Hematopoietic multipotent progenitor cell (in vitro differentiated cells): Measurements from ENCODE around the gene FAM24A. TPM values are rescaled to one million over a fixed set of nuclear protein-coding genes. Genes with fewer than 3 reads are reported as not detected.
A peak's percentile ranks its signal among the peaks of the same experiment; 100 is the strongest.

ENCODE experiments used
- DNase-seq, 3 donors: peaks; one replicate each; pipeline ENCODE4 v3.0.0-alpha.2; 2011 to 2015; ENCODE audit warnings: low read depth in 2 of 3, low spot score in 2 of 3
- total RNA-seq: library from RNA; depleted of rRNA; stranded (reverse); fragments of >200 nt; gene quantifications from one replicate; pipeline ENCODE4 v1.2.3, GENCODE V29; 2012

Gene FAM24A
- total RNA-seq, 1 donor = not detected

DNA sequence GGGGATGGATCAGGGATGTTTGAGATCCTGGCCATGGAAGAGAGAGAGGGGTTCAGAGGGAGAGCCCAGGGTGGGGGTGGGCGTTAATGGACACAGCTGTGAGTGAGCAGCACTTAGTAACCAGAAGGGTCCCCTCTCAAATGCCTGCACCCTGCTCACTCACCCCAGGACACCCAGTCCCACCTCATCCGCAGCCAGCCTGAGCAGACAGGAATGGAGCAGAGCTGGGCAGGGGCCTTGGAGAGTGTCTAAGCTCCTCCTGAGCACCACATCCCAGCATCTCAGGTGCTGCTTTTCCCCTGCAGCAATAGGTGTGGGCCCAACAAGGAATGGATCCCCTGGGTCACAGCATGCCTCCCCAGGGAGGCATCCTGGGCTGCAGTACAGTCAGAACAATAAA is 5.3 kb downstream of the FAM24A start:
- DNase-seq = no peak

DNA sequence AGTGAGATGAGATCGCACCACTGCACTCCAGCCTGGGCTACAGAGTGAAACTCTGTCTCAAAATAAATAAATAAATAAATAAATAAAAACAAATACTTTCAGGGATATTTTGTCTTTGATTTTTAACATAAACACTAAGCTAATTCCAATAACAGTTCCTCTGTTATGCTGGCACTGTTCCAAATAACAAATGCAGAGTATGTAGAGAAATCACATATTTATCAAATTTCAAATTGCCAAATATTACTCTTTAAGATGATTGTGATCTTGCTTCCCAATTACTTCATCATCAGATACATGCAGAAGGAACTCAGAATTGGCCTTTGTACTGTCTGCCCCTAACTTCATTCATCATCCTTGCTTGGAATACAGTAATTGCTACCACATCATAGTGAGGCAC is 19.7 kb downstream of the FAM24A start:
- DNase-seq = no peak

DNA sequence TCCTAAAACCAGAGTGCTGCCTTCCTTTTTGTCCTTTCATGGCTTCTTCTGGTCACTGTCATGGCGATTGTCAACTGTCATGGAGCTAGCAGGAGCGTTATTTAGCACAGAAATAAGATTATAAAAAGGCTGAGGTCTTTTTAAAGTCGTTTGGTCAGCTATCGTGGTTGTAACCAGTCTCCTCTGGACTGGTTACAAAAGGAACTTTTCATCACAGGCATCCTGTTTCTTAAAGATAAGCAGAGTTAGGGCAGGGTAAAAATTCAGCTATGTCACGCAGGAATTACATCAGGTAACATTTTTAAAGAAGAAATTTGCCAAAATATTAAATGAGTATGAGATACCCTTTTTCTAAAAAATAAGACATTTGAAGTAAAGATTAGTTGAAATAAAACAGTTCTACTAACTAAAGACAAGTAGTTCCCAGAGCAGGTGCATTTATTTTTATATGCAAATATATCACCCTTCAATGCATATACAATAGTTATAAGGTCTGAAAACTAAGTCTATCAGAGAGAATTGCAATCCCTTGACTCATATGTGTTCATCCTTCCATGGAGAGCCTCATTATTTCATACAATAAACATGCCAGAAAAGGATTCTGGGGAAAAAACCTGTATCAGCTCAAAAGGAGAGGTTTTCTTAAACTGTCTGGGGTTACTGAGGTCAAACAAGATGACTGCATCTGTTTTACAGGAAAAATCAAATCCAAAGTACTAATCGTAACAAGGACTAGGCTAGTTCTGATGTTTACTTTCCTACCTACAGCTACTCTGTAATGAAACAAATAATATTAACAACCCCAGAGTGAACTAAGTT is 20.9 kb downstream of the FAM24A start:
- DNase-seq = peak in 1 of 3 donors; percentile 41

- DNase-seq = no peak
Measured at GRCh38 chr10:122939133-122939855, 28.9 kb downstream of the FAM24A start.

GRCh38 chr10:122939856-122940543 is 29.6 kb downstream of the FAM24A start:
- no peak for DNase-seq

DNA sequence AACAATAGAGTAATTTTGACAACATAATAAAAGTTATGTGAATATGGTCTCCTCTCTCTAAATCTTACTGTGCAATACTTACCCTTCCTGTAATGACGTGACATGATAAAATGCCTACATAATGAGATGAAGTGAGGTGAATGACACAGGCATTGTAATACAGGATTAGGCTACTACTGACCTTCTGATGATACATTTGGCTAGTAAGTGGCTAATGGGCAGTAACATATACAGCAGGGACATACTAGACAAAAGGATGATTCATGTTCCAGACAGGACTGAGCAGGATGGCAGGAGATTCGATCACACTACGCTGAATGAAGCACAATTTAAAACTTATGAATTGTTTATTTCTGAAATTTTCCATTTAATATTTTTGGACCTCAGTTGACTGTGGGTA is 38.9 kb downstream of the FAM24A start:
- DNase-seq = no peak

DNA sequence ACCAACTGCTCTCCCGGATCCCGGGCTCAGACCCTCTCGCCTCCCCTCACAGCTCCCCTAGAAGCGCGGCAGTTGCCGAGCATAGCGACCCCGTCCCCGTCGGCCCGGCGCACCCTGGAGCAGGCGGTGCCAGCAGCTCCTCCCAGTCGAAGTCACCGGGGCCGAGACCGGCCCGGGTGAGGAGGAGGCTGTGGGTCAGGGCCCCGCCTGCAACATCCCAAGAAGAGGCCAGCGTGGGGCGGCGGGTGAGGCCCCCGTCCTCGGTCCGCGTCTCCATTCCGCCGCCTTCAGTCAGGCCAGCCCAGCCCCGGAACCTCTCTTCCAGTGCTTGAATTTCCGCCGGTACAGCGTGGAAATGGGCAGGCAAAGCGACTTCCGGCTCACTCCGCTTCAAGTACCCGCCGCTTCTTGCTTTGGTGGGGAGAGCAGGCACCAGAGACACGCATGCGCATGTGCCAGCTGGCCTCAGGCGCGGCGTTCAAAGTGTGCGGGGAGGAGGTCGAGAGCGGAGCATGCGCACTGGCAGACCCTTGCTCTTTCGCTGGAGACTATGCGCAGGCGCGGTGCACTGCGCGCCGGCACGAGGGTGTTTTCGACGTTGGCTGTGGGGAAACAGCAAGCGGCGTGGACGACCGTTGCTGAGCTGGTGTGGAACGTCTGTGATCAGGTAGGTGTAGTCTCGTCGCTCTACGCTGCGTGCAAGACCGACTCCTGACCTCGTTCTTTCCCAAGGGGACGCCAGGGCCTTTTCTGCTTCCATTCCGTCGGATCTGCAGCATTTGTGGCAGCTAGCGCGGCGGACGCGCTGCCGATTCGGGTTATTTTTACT is 43.7 kb downstream of the FAM24A start, which contains the start of gene C10orf88:
Gene C10orf88, minus strand, starts transcription at position 326 of the 829 bp plus-strand sequence. Its CDS starts 49 bp downstream, at position 277.
- DNase-seq = peak; percentile 93 to 98 (median 98)

DNA sequence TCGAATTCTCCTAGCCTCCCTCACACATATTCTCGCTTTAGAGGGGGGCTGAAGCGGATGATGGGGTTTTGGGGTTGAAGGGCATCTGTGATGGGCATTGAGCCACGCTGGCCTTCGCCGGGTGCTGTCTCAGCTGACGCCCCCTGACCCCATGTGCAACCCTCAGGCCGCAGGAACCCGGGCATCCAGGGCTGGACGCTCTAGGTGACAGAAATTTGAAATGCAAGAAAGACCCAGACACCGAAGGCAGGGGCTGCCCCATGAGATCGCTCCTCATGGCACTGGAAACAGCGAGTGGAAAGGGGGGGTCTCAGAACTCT is 44.3 kb downstream of the FAM24A start:
- DNase-seq = no peak

DNA sequence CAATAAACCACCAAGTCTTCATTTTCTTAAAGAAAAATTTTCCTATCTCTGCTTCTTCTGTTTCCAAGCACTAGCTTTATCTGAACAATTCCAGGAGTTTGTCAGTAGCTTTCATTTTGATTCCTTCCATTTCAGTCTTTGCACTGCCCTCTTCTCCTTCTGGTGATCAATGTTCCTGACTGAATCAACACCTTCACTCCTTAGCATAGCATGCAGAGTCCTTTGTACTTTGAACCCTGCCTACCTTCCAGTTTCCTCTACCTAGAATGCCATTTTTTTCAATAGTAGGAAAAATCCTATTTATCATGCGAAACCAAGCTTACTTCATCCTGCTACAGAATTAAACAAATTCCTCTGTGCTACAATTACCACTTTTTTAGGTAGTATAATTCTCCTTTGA is 45.5 kb downstream of the FAM24A start:
- DNase-seq = no peak

GRCh38 chr10:122957474-122957873 is 47.1 kb downstream of the FAM24A start:
- DNase-seq = no peak

DNA sequence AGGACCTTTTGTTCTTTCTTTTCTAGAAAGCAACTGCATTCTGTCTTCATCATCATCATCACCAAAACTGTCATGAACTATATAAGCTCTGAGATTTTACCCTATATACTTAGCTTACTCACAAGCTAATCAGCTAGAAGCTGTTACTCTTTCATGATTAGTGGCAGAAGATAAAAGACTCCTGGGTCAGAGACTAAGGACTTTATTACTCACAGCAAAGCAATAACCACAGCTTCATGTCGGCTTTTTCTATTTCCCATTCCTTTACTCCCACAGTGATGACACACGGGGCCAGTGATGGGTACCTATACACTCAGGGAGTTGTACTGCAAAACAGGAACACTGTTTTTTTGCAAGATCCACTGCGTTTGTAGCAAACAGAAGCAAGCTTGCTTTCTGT is 52.0 kb downstream of the FAM24A start:
- no peak for DNase-seq

Other genes with a start within 250 kb of the FAM24A start
- gene C10orf120, start 210.8 kb upstream of the FAM24A start, total RNA-seq = not detected
- 0.54 TPM for gene CUZD1, start 64.8 kb upstream of the FAM24A start, total RNA-seq
- 4.3 TPM for gene FAM24B, start 31.0 kb upstream of the FAM24A start, total RNA-seq
- 3.0 TPM for gene C10orf88, start 43.6 kb downstream of the FAM24A start, total RNA-seq
- 5.1 TPM for gene PSTK, start 69.8 kb downstream of the FAM24A start, total RNA-seq
- gene IKZF5, start 98.2 kb downstream of the FAM24A start, total RNA-seq = 4.6 TPM
- gene ACADSB, start 98.4 kb downstream of the FAM24A start, total RNA-seq = 3.0 TPM
- not detected for gene HMX3, start 225.4 kb downstream of the FAM24A start, total RNA-seq
- gene HMX2, start 237.5 kb downstream of the FAM24A start, total RNA-seq = not detected
- gene BUB3, start 243.8 kb downstream of the FAM24A start, total RNA-seq = 177 TPM